Effector CD4-positive, alpha-beta T cell (primary cell): Measurements from ENCODE around the gene SYT11.
"Not testable (repeated sequence)": the region's sequence is repeated elsewhere in the genome, so short reads cannot be mapped to it uniquely, and the experiment has no call there.

ENCODE experiments used
- DNase-seq: peaks from one replicate; pipeline ENCODE4 v3.0.0-alpha.2; 2020

SYT11 gene

DNA sequence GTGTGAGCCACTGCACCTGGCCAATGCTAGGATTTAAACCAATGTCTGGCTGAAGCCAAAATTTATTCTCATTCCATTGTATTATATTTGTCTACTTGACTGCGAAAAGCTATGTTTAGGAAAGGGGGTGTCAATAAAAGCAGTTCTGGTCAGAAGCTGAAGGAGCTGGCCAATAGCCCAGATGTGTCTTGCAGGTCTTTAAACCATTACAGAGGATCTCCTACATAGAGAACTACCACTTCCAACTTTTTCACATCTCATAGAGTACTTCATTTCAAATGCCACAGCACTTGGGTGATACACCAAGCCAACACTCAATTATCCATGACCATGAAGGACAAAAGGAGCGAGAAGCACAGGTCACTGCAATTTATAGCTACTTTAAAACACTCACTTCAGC lies 2.5 kb downstream of the SYT11 start:
- no peak for DNase-seq

DNA sequence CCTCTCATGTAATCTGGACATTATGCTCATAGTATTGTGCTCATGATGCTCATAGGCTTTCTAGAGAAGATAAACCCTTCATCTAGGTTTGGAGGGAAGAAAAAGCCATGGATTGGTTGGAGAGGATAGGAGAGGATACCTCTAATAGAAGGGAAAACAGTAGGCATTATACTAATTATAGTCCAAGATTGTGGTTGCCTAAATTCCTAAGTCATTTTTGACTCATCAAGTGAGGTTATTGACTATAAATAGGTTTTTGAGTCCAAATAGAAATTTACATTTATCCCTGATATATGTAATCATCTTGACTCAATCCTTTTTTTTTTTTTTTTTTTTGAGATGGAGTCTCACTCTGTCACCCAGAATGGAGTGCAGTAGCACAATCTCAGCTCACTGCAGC lies 5.0 kb downstream of the SYT11 start:
- DNase-seq: no peak

DNA sequence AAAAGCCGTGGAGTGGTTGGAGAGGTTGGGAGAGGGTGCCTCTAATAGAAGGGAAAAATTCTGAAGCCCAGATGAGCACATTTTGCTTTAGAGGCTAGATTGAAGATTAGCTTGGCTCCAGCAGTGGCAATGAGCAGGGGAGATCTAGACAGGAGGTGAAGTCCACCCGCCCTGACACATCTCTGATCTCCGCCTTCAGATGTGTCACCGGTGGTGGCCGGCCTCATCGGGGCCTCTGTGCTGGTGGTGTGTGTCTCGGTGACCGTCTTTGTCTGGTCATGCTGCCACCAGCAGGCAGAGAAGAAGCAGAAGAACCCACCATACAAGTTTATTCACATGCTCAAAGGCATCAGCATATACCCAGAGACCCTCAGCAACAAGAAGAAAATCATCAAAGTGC lies 8.4 kb downstream of the SYT11 start:
- DNase-seq: no peak

DNA sequence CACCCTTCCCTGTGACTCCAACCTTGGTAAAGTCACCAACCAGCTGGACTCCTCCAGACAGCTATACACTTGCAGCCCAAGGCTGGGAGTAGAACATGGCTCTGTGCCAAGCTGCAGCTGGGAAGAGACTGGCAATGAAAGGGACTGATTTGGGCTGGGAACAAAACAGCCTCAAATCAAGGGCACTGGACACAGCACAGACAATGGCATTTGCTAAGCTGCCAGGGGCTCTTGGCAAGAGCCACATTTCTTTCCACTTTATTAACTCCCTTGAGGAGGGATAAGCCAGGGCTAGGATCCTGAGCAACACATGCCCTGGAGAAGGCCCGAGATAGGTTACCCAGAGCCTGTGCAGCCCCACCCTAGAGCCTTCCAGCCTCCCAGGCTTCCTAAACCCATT lies 12.0 kb downstream of the SYT11 start:
- no peak for DNase-seq

DNA sequence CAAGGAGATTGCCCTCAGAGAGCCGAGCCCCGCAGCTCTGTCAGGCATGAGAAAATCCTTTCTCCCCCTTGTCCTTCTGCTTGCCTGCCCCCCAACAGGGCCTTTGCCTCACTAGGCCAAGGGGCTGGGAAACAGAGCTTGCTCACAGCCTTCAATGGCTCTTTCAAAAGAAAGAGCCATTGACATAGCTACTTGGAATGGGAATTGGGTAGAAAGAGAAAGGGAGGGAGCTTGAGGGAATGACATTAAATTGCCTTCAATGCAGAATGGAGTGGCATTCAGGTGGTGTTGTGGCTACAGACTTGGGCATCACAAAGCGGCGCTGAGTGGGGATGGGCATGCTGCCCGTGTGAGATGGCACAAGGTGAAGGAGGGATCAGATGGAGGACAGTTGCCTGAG lies 13.2 kb downstream of the SYT11 start:
- no peak for DNase-seq

DNA sequence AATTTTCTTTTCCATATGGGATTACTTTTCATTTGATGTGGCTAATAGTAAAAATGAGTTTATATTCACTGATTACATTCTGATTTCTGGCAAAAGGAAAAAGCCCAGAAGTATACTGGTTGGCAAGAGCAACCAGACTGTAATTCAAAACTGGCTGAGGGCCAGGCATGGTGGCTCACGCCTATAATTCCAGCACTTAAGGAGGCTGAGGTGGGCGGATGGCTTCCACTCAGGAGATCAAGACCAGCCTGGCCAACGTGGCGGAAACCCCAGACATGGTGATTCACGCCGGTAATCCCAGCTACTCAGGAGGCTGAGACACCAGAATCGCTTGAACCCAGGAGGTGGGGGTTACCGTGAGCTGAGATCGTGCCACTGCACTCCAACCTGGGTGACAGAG lies 14.5 kb downstream of the SYT11 start:
- DNase-seq: no peak

DNA sequence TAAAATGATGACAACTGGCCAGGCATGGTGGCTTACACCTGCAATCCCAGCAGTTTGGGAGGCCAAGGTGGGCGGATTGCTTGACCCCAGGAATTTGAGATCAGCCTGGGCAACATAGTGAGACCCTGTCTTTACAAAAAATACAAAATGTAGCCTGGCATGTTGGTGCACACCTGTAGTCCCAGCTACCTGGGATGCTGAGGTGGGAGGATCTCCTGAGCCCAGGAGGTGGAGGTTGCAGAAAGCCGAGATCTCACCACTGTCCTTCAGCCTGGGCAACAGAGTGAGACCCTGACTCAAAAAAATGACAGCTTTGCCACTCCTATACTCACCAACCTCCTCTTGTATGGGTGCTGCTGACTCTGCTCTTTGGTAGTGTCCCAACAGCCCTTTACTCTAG lies 18.6 kb downstream of the SYT11 start:
- no peak for DNase-seq

DNA sequence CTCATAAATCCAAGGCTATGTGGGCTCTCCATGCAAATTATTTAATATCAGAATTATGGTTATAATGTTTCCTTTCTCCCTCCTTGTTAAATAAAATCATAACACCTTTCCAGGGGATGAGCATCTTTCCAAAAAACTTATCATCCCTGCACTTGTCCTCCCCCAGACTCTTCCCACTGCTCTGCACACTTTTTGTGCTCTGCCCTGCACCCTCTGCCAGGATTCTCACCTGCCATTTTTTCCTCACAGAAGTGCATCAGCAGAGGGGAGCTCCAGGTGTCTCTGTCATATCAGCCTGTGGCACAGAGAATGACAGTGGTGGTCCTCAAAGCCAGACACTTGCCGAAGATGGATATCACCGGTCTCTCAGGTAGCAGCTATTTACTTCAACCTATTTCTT lies 20.9 kb downstream of the SYT11 start:
- DNase-seq: no peak

DNA sequence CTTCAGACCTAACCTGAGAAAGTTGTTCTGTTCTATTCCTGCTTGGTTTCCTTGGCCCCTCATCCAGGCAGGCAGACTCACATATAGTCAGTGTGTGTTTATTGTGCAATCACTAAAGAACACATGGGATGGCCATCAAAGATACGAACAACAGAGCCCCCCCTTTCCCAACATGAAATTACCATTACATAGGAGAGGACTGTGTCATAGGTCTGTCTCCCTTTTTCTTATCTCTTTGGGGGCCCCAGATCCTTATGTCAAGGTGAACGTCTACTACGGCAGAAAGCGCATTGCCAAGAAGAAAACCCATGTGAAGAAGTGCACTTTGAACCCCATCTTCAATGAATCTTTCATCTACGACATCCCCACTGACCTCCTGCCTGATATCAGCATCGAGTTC lies 21.6 kb downstream of the SYT11 start:
- DNase-seq: no peak

DNA sequence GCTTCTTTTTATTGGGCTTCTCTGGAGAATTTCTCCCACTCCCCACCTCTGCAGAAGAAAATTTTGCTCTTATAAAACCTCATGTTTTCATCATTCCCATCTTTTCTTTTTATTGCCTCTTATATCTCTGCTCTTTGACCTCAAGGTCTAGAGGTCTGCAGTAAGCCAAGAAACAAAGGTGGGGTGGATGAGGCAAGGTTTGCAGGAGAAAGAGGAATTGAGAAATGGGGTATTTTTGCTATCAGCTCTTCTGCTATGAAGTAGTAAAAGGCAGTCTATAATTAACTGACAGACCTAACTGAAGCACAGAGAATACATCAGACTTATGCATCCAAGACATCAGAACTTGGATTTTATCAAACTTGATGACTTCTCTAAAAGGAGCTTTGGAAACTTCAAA lies 22.9 kb downstream of the SYT11 start:
- DNase-seq: no peak

DNA sequence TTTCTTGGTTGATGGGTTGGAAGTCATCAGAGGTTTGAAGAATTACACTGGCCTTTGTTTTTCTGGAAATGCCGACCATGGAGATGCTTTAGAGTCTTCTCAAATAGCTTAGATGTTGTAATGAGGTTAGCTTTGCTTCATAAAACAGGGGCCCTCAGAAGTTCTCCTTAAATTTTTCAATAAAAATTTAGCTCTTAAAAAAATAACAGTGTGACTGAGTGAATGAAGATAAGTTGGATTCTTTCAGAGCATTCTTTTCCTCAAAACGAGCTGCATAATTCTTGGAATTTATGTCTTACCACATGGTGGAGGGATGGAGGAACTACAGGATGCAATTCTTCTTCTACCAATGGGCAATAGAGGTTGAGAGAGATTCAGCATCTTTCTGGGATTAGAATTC lies 23.4 kb downstream of the SYT11 start:
- no peak for DNase-seq

DNA sequence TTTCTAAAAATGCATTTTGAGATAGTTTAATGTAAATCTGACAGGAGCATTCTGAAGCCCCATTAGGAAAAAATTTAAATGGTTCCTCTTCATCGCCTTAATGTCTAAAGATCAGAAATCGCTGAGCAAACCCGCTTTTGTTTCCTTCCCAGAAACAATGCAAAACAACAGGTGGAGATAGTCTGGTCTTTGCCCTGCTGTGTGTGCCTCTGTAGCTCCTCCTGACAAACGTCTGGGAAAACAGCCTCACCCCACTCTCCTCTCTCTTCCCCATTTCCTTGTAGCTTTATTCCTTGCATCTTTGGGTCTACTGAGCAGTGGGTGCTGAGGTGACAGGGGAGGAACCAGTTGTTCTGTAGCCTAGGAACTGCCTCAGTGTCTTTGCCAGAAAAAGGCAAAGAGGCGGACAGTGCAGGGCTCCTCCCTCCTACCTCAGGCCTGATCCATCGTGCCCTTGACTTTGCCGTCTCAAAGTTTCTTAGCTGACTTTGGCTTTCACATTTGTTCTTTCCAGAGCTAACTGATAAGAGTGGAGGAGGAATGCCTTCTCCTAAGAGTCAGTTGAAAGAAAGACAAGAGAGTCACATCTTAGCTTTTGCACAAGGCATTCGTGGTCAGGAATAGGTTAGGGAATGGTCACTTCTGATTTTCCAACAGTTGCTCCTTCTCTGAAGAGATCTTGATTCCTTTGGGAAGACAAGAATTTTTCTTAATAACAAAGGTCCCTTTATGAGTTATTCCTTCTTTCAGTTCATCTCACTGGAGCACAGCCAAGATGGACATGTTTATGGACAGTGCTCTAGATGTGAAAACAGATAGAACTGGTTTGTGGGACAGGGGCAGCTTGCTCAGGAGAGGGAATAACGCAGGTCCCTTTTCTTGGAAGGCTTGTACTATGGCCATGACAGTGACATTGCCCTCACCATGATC lies 24.9 kb downstream of the SYT11 start:
- DNase-seq: no peak

DNA sequence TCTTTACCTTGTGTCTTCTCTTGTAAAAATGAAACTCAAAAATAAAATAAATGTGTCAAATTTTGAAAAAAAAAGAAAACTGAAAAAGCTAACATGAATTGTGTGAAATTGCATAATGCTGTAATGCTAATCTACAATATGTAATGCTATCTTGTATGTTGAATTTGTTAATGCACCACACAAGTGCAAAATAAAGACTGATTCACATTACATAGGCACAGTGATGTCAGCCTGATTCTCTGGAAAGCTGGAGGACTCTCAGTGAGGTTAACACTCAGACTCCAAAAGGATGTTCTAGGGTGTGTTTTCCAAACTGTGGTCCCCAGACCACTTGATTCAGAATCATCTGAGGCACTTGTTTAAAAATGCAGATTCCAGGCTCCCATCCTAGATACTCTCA lies 25.6 kb downstream of the SYT11 start:
- no peak for DNase-seq

DNA sequence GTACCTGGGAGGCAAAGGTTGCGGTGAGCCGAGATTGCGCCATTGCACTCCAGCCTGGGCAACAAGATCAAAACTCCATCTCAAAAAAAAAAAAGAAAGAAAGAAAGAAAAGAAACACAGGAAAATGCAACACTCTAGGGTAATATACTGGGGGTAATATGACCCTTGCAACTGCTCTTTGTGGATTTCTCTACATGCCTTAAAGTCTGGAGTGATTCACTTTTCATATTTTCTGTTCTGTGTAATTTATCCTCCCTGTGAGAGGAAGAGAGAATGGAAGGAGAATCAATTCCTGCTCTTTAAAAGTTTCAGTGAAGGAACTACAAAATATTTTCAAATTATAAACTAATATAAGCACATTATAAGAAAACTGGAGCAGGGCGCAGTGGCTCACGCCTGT lies 29.1 kb downstream of the SYT11 start:
- no peak for DNase-seq

DNA sequence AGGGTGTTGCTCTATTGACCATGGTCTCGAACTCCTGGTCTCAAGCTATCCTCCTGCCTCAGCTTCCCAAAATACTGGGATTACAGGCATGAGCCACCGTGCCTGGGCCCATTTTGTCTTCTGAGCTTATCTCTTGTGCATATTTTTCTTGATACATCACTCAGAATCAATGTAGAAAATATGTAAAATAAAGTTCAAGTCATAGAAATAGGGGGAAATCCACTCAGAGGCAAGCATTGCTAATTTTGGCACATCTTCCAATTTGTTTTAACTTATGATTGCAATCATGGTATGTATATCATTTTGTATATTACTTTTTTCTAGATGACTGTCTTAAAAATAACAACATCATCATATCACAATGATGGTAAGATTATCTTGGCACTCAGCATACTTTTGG lies 30.2 kb downstream of the SYT11 start:
- no peak for DNase-seq

DNA sequence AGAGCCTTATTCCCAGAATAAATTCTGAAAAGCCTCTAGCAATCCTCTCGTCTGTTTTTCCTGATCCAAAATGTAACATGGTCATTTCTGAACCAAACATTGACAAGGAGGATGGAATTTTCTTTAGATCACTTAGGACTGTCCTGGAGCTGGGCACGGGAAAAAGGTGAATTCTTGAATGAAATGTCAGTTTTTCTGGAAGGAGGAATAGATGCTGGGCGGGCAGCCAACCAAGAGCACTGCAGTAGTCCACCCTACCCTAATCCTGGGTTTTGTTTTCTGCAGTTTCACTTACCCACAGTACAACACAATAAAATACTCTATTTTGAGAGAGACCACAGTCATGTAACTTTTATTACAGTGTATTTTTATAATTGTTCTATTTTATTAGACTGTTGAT lies 30.9 kb downstream of the SYT11 start:
- no peak for DNase-seq

DNA sequence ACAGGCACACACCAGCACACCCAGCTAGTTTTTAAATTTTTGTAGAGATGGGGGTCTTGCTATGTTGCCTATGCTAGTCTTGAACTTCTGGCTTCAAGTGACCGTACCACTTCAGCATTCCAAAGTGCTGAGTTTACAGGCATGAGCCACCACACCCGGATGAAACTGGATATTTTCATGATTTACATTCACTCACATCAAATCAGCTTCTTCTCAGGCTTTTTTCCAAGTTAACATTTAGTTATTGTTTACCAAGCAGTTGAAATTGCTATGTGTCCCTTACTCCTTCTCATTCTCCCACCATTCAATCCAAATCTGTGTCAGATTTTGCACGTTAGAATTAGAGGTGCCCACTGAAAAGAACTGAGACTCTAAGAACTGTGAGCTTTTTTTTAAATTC lies 33.4 kb downstream of the SYT11 start:
- DNase-seq: no peak

DNA sequence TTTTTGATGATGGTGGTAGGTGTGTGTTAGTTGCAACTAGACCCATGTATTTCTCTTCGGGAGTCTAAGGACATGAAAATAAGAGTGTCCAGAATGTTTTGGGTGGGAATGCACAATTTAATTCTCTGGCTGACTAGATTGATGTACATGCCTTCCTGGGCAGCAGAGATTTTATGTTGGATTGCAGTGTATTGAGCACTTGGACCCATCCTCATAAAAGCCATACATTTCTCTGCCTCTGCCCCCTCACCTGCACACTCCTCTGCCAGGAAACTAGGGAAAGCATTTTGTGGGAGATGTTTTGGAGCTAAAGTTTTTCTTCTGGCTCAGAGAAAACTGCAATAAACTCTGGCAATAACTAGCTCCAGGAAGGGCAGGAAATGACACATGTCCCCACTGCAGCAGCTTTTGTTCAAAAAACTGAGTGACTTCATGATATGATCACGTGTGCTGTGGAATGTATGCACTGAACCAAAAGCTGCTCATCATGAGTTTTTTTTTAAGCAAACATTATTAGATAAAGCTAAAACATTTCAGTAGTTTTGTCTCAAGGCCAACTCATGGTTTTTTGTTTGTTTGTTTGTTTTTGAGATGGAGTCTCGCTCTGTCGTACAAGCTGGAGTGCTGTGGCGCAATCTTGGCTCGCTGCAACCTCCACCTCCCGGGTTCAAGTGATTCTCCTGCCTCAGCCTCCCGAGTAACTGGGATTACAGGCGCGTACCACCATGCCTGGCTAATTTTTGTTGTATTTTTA lies 34.2 kb downstream of the SYT11 start:
- DNase-seq: no peak

DNA sequence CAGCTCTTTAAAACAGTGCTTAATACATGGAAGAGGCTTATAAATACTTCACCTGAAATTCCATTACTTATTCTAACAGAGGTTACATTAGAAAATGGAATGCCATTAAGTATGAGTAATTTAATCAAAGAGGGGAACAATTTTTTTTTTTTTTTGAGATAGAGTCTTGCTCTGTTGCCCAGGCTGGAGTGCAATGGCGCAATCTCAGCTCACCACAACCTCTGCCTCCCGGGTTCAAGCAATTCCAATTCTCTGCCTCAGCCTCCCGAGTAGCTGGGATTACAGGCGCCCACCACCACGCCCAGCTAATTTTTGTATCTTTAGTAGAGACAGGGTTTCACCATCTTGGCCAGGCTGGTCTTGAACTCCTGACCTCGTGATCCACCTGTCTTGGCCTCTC lies 36.2 kb downstream of the SYT11 start:
- DNase-seq: not testable (repeated sequence)

DNA sequence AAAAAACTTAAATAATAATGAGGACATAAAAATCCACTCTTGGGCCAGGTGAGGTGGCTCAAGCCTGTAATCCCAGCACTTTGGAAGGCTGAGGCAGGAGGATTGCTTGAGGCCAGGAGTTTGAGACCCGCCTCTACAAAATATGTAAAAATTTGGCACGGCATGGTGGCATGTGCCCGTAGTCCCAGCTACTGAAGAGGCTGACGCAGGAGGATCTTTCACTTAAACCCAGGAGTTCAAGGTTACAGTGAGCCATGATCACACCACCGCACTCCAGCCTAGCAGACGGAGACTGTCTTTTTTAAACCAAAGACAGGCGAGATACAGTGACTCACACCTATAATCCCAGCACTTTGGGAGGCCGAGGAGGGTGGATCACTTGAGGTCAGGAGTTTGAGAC lies 37.1 kb downstream of the SYT11 start:
- not testable (repeated sequence) for DNase-seq

DNA sequence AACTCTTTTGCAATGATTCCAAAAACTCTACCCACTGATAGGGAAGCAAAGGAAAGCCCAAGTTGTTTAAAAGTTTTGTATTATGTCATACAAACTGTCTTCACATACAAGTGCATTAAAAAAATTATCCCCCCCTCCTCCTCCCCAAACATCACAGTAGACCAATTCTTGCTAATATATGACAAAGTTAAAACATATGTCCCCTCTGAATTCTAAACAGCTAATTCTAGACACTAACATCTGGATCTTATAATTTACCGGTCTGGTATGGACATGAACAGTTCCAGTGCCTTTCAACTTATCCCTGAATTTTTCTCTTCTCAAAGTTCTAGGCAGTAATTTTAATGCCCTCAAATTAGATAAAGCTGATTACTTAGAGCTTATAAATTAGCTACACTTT lies 38.4 kb downstream of the SYT11 start:
- no peak for DNase-seq

DNA sequence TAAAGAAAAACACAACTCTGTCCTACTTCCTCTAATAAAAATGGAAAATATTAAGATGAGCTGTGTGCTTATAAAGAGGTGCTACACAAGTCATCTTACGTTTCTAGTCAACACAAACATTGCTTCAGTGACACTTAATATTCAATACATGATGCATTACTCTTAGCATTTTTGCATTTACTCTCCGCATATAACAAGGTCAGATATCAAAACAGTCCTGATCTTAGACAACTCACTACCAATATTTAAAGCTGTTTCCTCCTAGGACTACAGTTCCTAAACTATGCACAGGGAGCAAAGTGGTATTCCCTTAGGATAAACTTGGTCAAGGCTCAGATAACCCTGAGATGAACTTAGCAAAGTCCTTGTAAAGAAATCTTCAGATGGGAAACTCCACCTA lies 39.5 kb downstream of the SYT11 start:
- DNase-seq: no peak

DNA sequence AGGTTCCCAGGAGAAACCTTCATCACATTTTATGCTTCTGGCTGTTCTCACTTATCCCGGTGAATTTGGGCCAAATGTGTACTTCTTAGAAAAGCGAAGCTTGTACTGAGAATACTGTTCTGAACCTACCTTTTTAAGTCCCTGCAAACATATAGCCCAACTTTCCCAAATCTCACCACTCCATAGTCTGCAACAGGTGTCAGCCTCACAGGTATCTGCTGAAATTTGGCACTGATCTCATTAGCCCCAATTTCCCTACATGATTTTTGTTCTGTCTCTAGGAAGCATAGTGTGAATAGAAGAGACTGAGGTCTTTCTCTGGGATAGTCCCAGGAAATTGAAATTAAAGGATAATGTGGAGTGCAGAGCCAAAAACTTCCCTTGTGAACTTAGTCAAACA lies 40.3 kb downstream of the SYT11 start:
- DNase-seq: no peak

DNA sequence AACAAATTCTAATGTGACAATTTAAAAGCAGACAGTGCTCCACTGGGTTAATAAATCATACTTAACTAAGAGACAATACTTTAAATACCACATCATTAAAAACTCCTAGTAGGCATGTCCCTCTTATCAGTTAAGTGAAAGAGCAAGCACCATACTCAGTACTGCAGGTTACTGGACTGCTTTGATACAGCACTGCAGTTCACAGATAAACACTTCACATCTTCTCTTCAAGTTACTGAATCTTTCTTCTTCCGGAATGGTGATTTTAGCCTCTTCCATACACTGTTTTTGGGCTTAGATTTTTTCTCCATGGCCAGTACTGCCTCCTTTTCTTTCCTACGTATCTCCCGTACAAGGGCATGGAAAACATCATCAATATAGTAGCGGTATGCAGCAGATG lies 40.8 kb downstream of the SYT11 start:
- DNase-seq: no peak
